WTC11 (cell line): ENCODE results near the gene IFT122. TPM values are rescaled to one million over a fixed set of nuclear protein-coding genes. Genes with fewer than 3 reads are reported as not detected.

Experiments used
- ATAC-seq: fragments of 200-7000 bp; cut with Tn5 transposase; 2 replicates; pipeline ENCODE4 v1.10.0; 2021; ENCODE audit warnings: mild to moderate bottlenecking, moderate library complexity
- CTCF ChIA-PET: fragments of 300-600 bp; sonication (Branson Sonifier 250); formaldehyde crosslinking; loops from one replicate; lab custom pipeline; 2021; ENCODE audit warnings: antibody characterized with exemption; lab: Charles Lee
- POLR2A ChIA-PET: fragments of 350-600 bp; sonication (Branson Sonifier 250); formaldehyde crosslinking; loops from one replicate; lab custom pipeline; 2021; ENCODE audit warnings: antibody characterized with exemption; lab: Charles Lee
- DNase-seq: peaks from one replicate; pipeline ENCODE4 v3.0.0; 2021; ENCODE audit warnings: low spot score
- H3K27ac Mint-ChIP-seq: 2 replicates; pipeline ENCODE4 v1.8.0; 2021; ENCODE audit warnings: mixed read lengths
- H3K27me3 Mint-ChIP-seq: 2 replicates; pipeline ENCODE4 v1.8.0; 2021; ENCODE audit warnings: low read depth, mild to moderate bottlenecking, moderate library complexity, mixed read lengths
- H3K36me3 Mint-ChIP-seq: 2 replicates; pipeline ENCODE4 v1.8.0; 2021; ENCODE audit warnings: mixed read lengths
- H3K4me1 Mint-ChIP-seq: 2 replicates; pipeline ENCODE4 v1.8.0; 2022; ENCODE audit warnings: mixed read lengths
- H3K4me3 Mint-ChIP-seq: 2 replicates; pipeline ENCODE4 v1.8.0; 2021; ENCODE audit warnings: mild to moderate bottlenecking, moderate library complexity, mixed read lengths
- H3K9me3 Mint-ChIP-seq: 2 replicates; pipeline ENCODE4 v1.8.0; 2021; ENCODE audit warnings: mixed read lengths
- AFF4 ChIP-seq: sonication (generic); formaldehyde crosslinking; IDR thresholded peaks from 2 replicates; pipeline ENCODE4 v1.8.1; 2023; ENCODE audit warnings: mild to moderate bottlenecking, missing genetic modification reagents, borderline replicate concordance
- ARID4B ChIP-seq: sonication (generic); formaldehyde crosslinking; IDR thresholded peaks from 2 replicates; pipeline ENCODE4 v1.8.0; 2023; ENCODE audit warnings: missing genetic modification reagents, mild to moderate bottlenecking, borderline replicate concordance
- CBFB ChIP-seq: sonication (generic); formaldehyde crosslinking; IDR thresholded peaks from 2 replicates; pipeline ENCODE4 v1.8.1; 2022; ENCODE audit warnings: mild to moderate bottlenecking, low read depth, missing genetic modification reagents
- CDX4 ChIP-seq: fragments of 250-450 bp; sonication (Bioruptor Pico); IDR thresholded peaks from 2 replicates; pipeline ENCODE4 v1.9.0; 2021; ENCODE audit warnings: moderate library complexity, mild to moderate bottlenecking, inconsistent platforms, borderline replicate concordance
- E2F1 ChIP-seq: sonication (generic); formaldehyde crosslinking; IDR thresholded peaks from 2 replicates; pipeline ENCODE4 v1.8.0; 2022; ENCODE audit warnings: mild to moderate bottlenecking, missing genetic modification reagents
- E2F4 ChIP-seq: sonication (generic); formaldehyde crosslinking; IDR thresholded peaks from 2 replicates; pipeline ENCODE4 v1.8.1; 2022; ENCODE audit warnings: low read depth, mild to moderate bottlenecking, moderate library complexity, missing genetic modification reagents, borderline replicate concordance
- GABPB1 ChIP-seq: sonication (generic); formaldehyde crosslinking; IDR thresholded peaks from 2 replicates; pipeline ENCODE4 v1.8.1; 2023; ENCODE audit warnings: mild to moderate bottlenecking, missing genetic modification reagents
- GRHL2 ChIP-seq: fragments of 250-450 bp; sonication (Bioruptor Pico); IDR thresholded peaks from 2 replicates; pipeline ENCODE4 v1.8.0; 2022; ENCODE audit warnings: mild to moderate bottlenecking, moderate library complexity; ENCODE audit not compliant: insufficient replicate concordance, severe bottlenecking
- GTF2I ChIP-seq: fragments of 250-450 bp; sonication (Bioruptor Pico); conservative IDR thresholded peaks from 2 replicates; pipeline ENCODE4 v1.4.0; 2021; ENCODE audit warnings: mild to moderate bottlenecking
- JUN ChIP-seq: sonication (generic); formaldehyde crosslinking; IDR thresholded peaks from 2 replicates; pipeline ENCODE4 v1.8.0; 2023; ENCODE audit warnings: mild to moderate bottlenecking, missing genetic modification reagents
- MXD4 ChIP-seq: fragments of 250-450 bp; sonication (Bioruptor Pico); IDR thresholded peaks from 2 replicates; pipeline ENCODE4 v1.8.0; 2021; ENCODE audit warnings: mild to moderate bottlenecking, moderate library complexity, borderline replicate concordance
- NFYB ChIP-seq: sonication (generic); formaldehyde crosslinking; conservative IDR thresholded peaks from 2 replicates; pipeline ENCODE4 v1.8.0; 2022; ENCODE audit warnings: low read depth, missing genetic modification reagents
- NR3C1 ChIP-seq: sonication (generic); formaldehyde crosslinking; conservative IDR thresholded peaks from 2 replicates; pipeline ENCODE4 v1.8.1; 2023; ENCODE audit warnings: low read depth, mild to moderate bottlenecking, missing genetic modification reagents
- SMAD4 ChIP-seq: sonication (generic); formaldehyde crosslinking; IDR thresholded peaks from 2 replicates; pipeline ENCODE4 v1.8.0; 2022; ENCODE audit warnings: mild to moderate bottlenecking, missing genetic modification reagents
- STAT6 ChIP-seq: sonication (generic); formaldehyde crosslinking; conservative IDR thresholded peaks from 2 replicates; pipeline ENCODE4 v1.8.1; 2023; ENCODE audit warnings: mild to moderate bottlenecking, low read depth, missing genetic modification reagents, moderate library complexity
- USF1 ChIP-seq: sonication (generic); formaldehyde crosslinking; IDR thresholded peaks from 2 replicates; pipeline ENCODE4 v1.8.0; 2022; ENCODE audit warnings: mild to moderate bottlenecking, missing genetic modification reagents
- total RNA-seq: library from RNA; stranded (reverse); gene quantifications from 3 replicates; pipeline ENCODE4 v1.2.3, GENCODE V29; 2021

Gene IFT122
- total RNA-seq, 1 experiment from 2014 or later: 22.8 TPM

GRCh38 chr3:129514110-129514509 lies 74.1 kb downstream of the IFT122 start:
- DNase-seq: no peak
- ChIA-PET CTCF (interaction anchor here (1.4 kb wide), 1 partner anchor 24 kb away, joined by 8 read pairs; no protein-coding TSS in a partner anchor), POLR2A (interaction anchor here (0.5 kb wide), 1 partner anchor 25 kb away, joined by 3 read pairs; no protein-coding TSS in a partner anchor)
- no peaks in the 10 kb centered on the region for H3K9me3 Mint-ChIP-seq
- no peak overlapping the region for H3K4me3 Mint-ChIP-seq
- no peaks in the 10 kb centered on the region for H3K4me1 Mint-ChIP-seq
- H3K27ac Mint-ChIP-seq: no peak overlapping the region
- no peak for TF ChIP-seq E2F4
- TF ChIP-seq, all 79 proteins: peak for 0
- no peak for ATAC-seq
- Mint-ChIP-seq H3K27me3 (no peaks in the 10 kb centered on the region; the same call in 1 of the 2 replicates), H3K36me3 (no peaks in the 10 kb centered on the region; the same call in 1 of the 2 replicates)

- no peaks in the 10 kb centered on the region for H3K4me1 Mint-ChIP-seq
- H3K36me3 Mint-ChIP-seq: no peaks in the 10 kb centered on the region; the same call in 1 of the 2 replicates
- no peaks in the 10 kb centered on the region for H3K9me3 Mint-ChIP-seq
- DNase-seq (no peak), ATAC-seq (no peak)
- CTCF ChIA-PET: interaction anchor here (1.4 kb wide), 1 partner anchor 24 kb away, joined by 8 read pairs; no protein-coding TSS in a partner anchor
- H3K4me3 Mint-ChIP-seq: no peak overlapping the region
- no peak for TF ChIP-seq NFYB
- no peak for TF ChIP-seq GTF2I (CRISPR knock-in tag)
- no peak for TF ChIP-seq AFF4 (CRISPR knock-in tag)
- no peak for TF ChIP-seq CDX4 (CRISPR knock-in tag)
- TF ChIP-seq MXD4 (CRISPR knock-in tag): no peak
- no peak for TF ChIP-seq GRHL2 (CRISPR knock-in tag)
- no peak for TF ChIP-seq SMAD4 (CRISPR knock-in tag)
- TF ChIP-seq JUN (CRISPR knock-in tag): no peak
- no peak for TF ChIP-seq STAT6 (CRISPR knock-in tag)
- TF ChIP-seq NR3C1 (CRISPR knock-in tag): no peak
- no peak for TF ChIP-seq E2F1 (CRISPR knock-in tag)
- no peak for TF ChIP-seq USF1 (CRISPR knock-in tag)
- TF ChIP-seq GABPB1 (CRISPR knock-in tag): no peak
- no peak for TF ChIP-seq CBFB (CRISPR knock-in tag)
- TF ChIP-seq ARID4B: no peak
- no peak overlapping the region for H3K27ac Mint-ChIP-seq
- H3K27me3 Mint-ChIP-seq: no peaks in the 10 kb centered on the region; the same call in 1 of the 2 replicates
- POLR2A ChIA-PET: interaction anchor here (0.5 kb wide), 1 partner anchor 25 kb away, joined by 3 read pairs; no protein-coding TSS in a partner anchor
These were observed 74.5 kb downstream of the IFT122 start for GRCh38 chr3:129514563-129514962.
